ENCODE results near the gene INTS6. TPM values are rescaled to one million over a fixed set of nuclear protein-coding genes. Genes with fewer than 3 reads are reported as not detected.

The INTS6 gene
- total and polyA plus RNA-seq, 2 of the 4 experiments (the other 2 are of a cell fraction) = 12.9 to 42.3 TPM

DNA sequence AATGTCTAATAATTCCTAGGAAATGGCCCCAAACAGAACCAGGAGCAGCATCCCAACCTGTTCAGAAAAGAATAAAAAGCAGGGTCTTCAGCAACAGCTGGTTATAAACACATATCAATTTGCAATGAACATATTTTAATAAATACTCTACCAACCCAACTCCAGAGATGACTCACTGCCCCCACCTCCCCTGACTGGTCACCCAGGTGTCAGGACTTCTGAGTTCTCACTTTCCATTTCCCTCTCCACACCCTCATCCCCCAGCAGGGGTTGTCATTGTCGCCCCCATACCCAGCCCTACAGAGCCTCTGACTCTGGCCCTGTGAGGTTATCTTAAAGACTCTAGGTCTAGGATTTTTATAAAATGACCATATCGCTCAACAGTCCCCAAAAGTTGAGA is 106.4 kb downstream of the INTS6 start:
- Histone ChIP-seq H3K9me3 (ENCODE audit: control insufficient read depth, insufficient read depth, low read length) (no peaks in the 10 kb centered on the region), H2AK9ac (replicated peaks; ENCODE audit: low read depth, low read length, poor library complexity) (no peak overlapping the region), H2BK20ac (ENCODE audit: low read depth, low read length) (no peak overlapping the region), H4K5ac (ENCODE audit: low read depth, low read length) (no peak overlapping the region), H4K8ac (ENCODE audit: low read depth in 2 of 2, low read length in 2 of 2) (no peak overlapping the region), H2BK15ac (ENCODE audit: low read depth, low read length) (no peak overlapping the region), H3K9me1 (ENCODE audit: insufficient read depth, low read length) (0 out of 2 replicates have a peak, but pooled peaks cover under 1% of the 10 kb centered on the region), H3K4me3 (ENCODE audit: insufficient read depth, low read depth, low read length) (no peak overlapping the region), H4K20me1 (ENCODE audit: insufficient read depth, low read length) (no peaks in the 10 kb centered on the region), H3K36me3 (ENCODE audit: control insufficient read depth, insufficient read depth, low read length) (no peaks in the 10 kb centered on the region), H3K4me1 (ENCODE audit: control insufficient read depth, insufficient read depth, low read length) (peaks cover 4% of the 10 kb centered on the region), H3K56ac (ENCODE audit: extremely low read depth, insufficient read depth, low read length) (no peak overlapping the region), H3K23ac (ENCODE audit: low read depth, low read length) (no peak overlapping the region), H3K4me2 (ENCODE audit: low read depth, low read length) (no peak overlapping the region), H3K27me3 (ENCODE audit: control insufficient read depth, insufficient read depth, low read length) (no peaks in the 10 kb centered on the region), H3K9ac (ENCODE audit: low read depth, low read length) (no peak overlapping the region), H2BK120ac (ENCODE audit: low read depth, low read length) (no peak overlapping the region), H3K14ac (replicated peaks; ENCODE audit: low read depth, low read length) (no peak overlapping the region), H3K18ac (ENCODE audit: low read depth, low read length) (no peak overlapping the region), H2BK5ac (ENCODE audit: low read depth, low read length, poor library complexity, severe bottlenecking) (no peak overlapping the region), H3K79me1 (ENCODE audit: low read depth in 1 of 2, low read length in 2 of 2) (no peaks in the 10 kb centered on the region), H2AFZ (replicated peaks; ENCODE audit: low read length, poor library complexity) (no peak overlapping the region), H3K27ac (ENCODE audit: insufficient read depth, low read length) (no peak overlapping the region), H3K4ac (ENCODE audit: low read depth, low read length) (no peak overlapping the region), H2AK5ac (ENCODE audit: low read depth, low read length) (no peak overlapping the region), H4K91ac (ENCODE audit: insufficient read depth, low read depth, low read length) (no peak overlapping the region)
- no TSS peak for BruUV-seq (replicated peaks)
- ATAC-seq (ENCODE audit: low read depth) (no peak), DNase-seq (no peak)
- dilution Hi-C loops (cut with HindIII; ENCODE audit: low sequenced_read_pairs, unreplicated experiment) = no loop called here
- no peak for TF ChIP-seq BHLHE40 (IDR thresholded peaks at IDR 0.05; ENCODE audit: low read depth, low read length)
- TF ChIP-seq RFX5 (IDR thresholded peaks at IDR 0.05; ENCODE audit: low read depth, low read length) = no peak
- no peak for TF ChIP-seq POLR2A (IDR thresholded peaks at IDR 0.05; ENCODE audit: low read depth, low read length)
- no peak for TF ChIP-seq RAD21 (IDR thresholded peaks at IDR 0.05; ENCODE audit: low read length)
- TF ChIP-seq FOS (IDR thresholded peaks at IDR 0.05; ENCODE audit: low read depth, low read length) = no peak
- TF ChIP-seq SMC3 (IDR thresholded peaks at IDR 0.05; ENCODE audit: low read depth, low read length) = no peak
- no peak for TF ChIP-seq MAFK (IDR thresholded peaks at IDR 0.05; ENCODE audit: low read depth, low read length)
- TF ChIP-seq, protein P1, sequence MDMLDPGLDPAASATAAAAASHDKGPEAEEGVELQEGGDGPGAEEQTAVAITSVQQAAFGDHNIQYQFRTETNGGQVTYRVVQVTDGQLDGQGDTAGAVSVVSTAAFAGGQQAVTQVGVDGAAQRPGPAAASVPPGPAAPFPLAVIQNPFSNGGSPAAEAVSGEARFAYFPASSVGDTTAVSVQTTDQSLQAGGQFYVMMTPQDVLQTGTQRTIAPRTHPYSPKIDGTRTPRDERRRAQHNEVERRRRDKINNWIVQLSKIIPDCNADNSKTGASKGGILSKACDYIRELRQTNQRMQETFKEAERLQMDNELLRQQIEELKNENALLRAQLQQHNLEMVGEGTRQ (IDR thresholded peaks at IDR 0.05; ENCODE audit: low read depth, low read length) = no peak
- no peak for TF ChIP-seq CEBPB (IDR thresholded peaks at IDR 0.05; ENCODE audit: low read depth, low read length)
- TF ChIP-seq, protein P2, sequence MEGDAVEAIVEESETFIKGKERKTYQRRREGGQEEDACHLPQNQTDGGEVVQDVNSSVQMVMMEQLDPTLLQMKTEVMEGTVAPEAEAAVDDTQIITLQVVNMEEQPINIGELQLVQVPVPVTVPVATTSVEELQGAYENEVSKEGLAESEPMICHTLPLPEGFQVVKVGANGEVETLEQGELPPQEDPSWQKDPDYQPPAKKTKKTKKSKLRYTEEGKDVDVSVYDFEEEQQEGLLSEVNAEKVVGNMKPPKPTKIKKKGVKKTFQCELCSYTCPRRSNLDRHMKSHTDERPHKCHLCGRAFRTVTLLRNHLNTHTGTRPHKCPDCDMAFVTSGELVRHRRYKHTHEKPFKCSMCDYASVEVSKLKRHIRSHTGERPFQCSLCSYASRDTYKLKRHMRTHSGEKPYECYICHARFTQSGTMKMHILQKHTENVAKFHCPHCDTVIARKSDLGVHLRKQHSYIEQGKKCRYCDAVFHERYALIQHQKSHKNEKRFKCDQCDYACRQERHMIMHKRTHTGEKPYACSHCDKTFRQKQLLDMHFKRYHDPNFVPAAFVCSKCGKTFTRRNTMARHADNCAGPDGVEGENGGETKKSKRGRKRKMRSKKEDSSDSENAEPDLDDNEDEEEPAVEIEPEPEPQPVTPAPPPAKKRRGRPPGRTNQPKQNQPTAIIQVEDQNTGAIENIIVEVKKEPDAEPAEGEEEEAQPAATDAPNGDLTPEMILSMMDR (conservative IDR thresholded peaks at IDR 0.05; ENCODE audit: low read depth, low read length) = no peak
- TF ChIP-seq NFE2L2 (IDR thresholded peaks at IDR 0.05; ENCODE audit: low read depth, low read length) = no peak
- TF ChIP-seq, protein P3, sequence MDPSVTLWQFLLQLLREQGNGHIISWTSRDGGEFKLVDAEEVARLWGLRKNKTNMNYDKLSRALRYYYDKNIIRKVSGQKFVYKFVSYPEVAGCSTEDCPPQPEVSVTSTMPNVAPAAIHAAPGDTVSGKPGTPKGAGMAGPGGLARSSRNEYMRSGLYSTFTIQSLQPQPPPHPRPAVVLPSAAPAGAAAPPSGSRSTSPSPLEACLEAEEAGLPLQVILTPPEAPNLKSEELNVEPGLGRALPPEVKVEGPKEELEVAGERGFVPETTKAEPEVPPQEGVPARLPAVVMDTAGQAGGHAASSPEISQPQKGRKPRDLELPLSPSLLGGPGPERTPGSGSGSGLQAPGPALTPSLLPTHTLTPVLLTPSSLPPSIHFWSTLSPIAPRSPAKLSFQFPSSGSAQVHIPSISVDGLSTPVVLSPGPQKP (IDR thresholded peaks at IDR 0.05; ENCODE audit: borderline replicate concordance, low read depth, low read length) = no peak
- no peak for TF ChIP-seq MAZ (IDR thresholded peaks at IDR 0.05; ENCODE audit: borderline replicate concordance, low read depth, low read length)
- TF ChIP-seq MXI1 (IDR thresholded peaks at IDR 0.05; ENCODE audit: borderline replicate concordance, low read depth, low read length) = no peak
- intact Hi-C loops (cut with micrococcal nuclease) = no loop called here
- in situ Hi-C loops (cut with MboI; ENCODE audit: low sequenced_read_pairs) = no loop called here
- no CpG with 5 or more reads among the region's 2 CpGs for WGBS, 2 experiments (ENCODE audit: extremely low coverage in 2 of 2, insufficient read length in 1 of 2)
- ChIA-PET POLR2A (ENCODE audit: unreplicated experiment) (no interaction called here), CTCF (no interaction called here)
